GM19023 (cell line): Measurements from ENCODE around the gene PPP5C.
"Not testable (repeated sequence)": the region's sequence is repeated elsewhere in the genome, so short reads cannot be mapped to it uniquely, and the experiment has no call there.

Source experiments
- ATAC-seq: cut with Tn5 transposase; IDR thresholded peaks from one replicate; pipeline ENCODE4 v1.9.1; 2021; ENCODE audit warnings: mild to moderate bottlenecking, moderate library complexity; ENCODE audit not compliant: unreplicated experiment

PPP5C gene

DNA sequence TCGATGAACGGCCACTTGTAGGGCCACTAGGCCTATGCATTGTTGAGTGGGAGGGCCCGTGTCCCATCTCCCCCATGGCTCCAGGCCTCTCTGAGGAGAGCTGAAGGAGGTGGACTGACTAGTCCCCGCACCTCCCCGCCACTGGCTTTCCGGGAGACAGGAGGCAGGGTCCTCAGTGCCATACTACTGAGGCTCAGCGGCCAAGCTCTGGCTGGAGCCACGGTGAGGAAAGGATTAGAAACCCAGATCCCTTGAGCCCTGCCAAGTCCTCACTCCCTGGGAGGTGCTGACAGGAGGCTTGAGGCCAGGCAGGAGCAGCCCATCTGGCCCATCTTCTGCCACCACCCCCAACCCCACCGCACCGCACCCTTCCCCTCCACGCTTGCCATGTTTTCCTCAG is 37.5 kb downstream of the PPP5C start:
- no peak for ATAC-seq

- no peak for ATAC-seq
These were observed 38.7 kb downstream of the PPP5C start for GRCh38 chr19:46385636-46386035.

DNA sequence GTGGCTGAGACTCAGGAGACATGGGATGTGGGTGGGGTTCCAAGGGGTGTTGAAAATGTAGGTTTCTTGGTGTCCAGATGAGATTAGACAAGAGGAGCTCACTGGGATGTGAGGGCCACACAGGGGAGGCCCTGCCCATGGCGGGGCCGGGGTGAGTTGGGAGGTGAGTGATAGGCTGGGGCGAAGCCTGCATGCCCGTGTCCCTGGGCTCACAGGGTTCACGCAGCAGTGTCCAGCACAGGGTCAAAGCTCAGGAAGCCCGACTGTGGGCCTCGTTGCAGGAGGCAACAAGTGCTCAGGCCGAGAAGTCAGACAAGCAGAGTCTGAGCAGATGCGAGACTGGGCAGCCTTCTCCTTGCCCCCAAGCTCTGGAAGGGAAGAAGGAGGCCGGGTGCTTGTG is 39.3 kb downstream of the PPP5C start:
- ATAC-seq: no peak

DNA sequence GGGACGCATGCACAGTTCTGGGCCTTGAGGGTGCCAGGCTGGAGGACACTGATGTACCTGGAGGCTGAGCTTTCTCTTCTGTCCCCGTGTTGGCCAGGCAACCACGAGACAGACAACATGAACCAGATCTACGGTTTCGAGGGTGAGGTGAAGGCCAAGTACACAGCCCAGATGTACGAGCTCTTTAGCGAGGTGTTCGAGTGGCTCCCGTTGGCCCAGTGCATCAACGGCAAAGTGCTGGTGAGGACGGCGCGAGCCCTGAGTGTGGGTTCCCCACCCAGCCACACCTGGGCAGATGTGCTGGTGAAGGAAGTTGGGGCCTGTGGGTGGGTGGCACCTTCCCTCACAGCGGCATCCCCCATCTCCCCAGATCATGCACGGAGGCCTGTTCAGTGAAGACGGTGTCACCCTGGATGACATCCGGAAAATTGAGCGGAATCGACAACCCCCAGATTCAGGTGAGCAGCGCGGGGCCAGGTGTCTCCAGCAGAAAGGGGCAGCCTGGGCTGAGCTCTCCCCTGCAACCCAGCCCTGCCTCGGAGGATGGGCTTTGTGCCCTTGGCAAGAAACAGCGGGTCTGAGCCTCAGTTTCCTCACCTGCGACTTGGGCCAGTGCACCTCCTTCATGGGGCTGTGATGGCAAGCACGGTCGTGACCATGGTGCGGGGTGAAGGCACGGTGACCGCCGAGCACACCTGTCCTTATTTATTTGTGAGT is 40.3 kb downstream of the PPP5C start:
- ATAC-seq: no peak

- ATAC-seq: no peak
These were observed 40.8 kb downstream of the PPP5C start for GRCh38 chr19:46387713-46388130.

GRCh38 chr19:46388311-46389095 is 41.6 kb downstream of the PPP5C start:
- no peak for ATAC-seq

DNA sequence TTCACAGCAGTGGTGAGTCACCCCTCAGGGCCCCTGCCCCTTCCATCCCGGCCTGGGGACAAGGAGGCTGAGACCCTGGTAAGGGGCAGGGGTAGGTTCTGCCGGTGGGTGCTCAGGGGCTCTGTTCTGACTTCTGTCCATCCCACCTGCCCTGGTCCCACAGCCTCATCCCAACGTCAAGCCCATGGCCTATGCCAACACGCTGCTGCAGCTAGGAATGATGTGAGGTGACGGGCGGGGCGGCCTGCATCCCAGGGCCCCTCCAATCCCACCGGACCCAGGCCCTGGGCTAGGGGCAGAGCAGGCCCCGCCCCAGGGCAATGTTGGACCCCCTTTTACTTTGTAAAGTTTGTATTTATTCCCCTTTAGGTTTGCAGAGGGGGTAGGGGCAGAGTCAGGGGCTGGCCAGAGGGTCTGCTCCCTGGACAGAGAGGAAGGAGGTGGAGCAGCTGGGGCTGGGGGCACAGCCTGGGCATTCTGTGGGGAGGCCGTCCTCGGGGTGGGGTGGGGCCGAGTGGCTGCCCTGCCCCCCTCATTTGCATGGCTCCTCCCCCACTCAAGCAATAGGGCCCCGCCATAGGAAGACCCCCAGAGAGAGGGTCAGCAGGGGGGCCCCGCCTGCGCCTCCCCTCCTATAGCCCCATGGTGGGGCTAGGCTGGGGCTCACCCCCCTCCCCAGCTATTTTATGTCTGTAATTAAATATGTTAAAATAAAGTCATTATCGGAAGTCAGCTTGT is 43.4 kb downstream of the PPP5C start:
- ATAC-seq: no peak

DNA sequence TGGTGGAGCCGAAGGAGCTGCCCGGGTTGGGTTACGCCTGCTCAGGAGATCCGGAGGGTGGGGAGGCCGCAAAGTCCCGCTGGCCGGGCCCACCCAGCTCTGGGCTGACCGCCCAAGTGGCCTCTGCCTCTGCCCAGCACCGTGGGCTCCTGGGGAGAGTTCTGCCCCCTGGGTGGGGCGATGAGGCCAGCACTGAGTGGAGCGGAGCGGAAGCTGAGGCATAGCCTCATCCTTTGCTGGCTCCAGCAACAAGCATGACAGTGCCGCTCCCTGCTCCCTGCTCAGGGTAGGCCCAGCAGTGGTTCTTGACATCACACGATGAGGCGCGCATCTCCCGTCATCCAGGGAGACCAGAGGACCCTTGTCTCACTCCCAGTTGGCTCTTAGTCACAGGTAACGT is 44.0 kb downstream of the PPP5C start:
- no peak for ATAC-seq

- ATAC-seq: no peak
These were observed 44.7 kb downstream of the PPP5C start for GRCh38 chr19:46391296-46392251.

DNA sequence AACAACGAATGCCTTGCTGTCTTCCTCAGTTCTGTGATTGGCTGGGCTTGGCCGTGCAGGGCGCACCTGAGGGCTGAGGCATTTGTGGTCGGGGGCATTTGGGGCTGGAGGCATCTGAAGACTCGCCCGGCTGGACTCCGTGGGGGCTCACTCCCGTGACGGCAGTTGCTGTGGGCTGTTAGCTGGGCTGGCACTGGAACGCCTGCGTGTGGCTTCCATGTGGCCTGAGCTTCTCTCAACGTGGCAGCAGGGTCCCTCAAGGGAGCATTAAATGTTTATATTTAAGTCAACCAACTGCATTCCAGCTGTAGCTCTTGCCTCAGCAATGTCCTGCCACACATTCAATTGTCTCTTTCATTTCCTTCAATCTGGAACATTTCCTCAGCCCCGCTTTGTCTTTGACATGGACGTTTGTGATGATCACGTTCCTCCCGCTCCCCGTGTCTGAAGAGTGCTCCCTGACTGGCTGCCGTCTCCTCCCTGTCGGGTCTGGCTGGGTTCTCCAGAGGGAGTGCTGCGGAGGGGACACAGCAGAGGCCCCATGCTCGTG is 45.4 kb downstream of the PPP5C start:
- ATAC-seq: no peak

DNA sequence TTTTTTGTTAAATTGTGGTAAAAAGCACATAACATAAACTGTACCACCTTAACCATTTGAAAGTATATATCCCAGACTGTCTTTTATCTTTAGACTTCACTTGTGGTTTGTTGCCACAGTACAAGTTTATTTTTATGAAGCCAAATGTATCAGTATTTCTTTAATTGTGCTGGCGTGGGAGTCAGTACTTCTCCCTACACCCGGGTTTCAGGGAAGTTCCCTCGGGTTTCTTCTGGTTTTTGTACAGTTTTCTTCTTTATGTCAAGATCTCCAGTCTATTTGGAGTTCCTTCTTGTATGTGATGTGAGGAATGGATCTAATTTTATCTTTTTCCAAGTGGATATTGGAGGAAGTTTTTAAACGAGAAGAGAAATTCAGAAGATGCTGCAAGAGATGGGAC is 46.0 kb downstream of the PPP5C start:
- no peak for ATAC-seq

- no peak for ATAC-seq
These were observed 46.8 kb downstream of the PPP5C start for GRCh38 chr19:46393456-46394401.

DNA sequence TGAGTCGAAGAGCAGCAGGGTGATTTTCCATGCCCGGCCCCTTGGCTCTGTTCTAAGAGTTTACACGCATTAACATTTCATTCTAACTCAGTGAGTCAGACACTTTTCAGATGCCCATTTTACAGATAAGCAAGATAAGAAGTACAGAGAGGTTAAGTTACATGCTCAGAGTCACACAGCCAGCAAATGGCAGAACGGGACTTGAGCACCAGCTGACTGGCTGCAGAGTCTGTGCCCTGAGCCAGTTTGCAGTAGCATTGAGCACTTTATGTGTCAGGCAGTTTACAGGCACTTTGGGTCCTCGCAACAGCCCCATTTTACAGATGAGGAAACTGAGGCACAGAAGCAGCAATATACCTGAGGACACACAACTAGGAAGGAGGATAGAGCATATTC is 47.5 kb downstream of the PPP5C start:
- no peak for ATAC-seq

- ATAC-seq: not testable (repeated sequence)
These were observed 51.1 kb downstream of the PPP5C start for GRCh38 chr19:46397801-46398479.

DNA sequence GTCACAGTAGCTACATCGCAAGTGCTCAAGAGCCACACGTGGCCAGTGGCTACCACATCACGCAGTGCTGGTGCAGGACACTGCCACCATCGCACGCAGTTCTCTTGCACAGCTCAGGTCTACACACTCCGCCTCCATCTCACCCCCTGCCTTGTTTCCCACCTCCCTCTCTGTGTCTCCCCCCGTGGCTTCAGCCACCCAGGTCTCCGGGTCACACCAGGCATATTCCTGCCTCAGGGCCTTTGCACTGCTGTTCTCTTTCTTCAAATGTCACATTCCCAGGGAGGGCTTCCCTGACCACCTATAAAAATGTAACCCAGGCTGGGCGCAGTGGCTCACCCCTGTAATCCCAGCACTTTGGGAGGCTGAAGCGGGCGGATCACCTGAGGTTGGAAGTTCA is 55.8 kb downstream of the PPP5C start:
- no peak for ATAC-seq

DNA sequence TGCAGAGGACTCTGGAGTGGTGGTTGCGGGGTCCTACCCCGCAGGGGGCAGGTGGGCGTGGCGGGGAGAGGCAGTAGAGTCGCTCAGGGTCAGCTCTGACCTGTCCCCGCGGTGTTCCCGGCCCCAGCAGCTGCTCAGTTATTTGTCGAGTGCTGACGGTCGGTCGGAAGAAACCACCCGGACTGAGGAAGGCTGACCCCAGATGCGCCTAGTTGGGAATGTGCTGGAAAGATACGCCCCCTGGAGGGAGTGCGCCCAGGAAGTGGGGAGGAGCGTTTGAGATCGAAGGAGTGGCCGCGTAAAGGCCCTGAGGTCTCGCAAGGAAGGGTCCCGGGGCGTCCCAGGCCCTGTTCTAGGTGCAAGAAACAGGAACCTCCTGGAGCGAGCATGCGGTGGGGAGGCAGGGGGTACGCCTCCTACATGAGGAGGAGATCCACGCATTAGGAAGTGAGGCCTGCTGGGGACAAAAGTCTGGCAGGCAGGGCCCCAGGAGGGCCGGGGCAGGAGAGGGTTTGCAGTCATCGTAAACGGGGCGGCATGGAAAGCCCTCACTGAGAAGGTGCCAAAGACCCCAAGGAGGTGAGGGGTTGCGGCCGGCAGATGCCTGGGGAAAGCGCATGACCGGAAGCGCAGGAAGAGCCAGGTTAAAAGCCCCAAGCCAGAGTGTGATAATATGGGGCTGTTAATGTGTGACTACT is 57.3 kb downstream of the PPP5C start:
- no peak for ATAC-seq

- no peak for ATAC-seq
These were observed 58.0 kb downstream of the PPP5C start for GRCh38 chr19:46404753-46405468.
